Endothelial cell (in vitro differentiated cells): ENCODE results near the gene CKAP5. TPM values are rescaled to one million over a fixed set of nuclear protein-coding genes. Genes with fewer than 3 reads are reported as not detected.

ENCODE experiments used
- DNase-seq: peaks from one replicate; pipeline ENCODE4 v3.0.0; 2021; ENCODE audit warnings: low spot score
- H3K27ac Mint-ChIP-seq: one replicate; pipeline ENCODE4 v1.8.0; 2021; ENCODE audit warnings: mixed read lengths, inconsistent platforms; ENCODE audit not compliant: unreplicated experiment
- H3K27me3 Mint-ChIP-seq: one replicate; pipeline ENCODE4 v1.8.0; 2021; ENCODE audit warnings: mild to moderate bottlenecking, moderate library complexity, mixed read lengths, inconsistent platforms; ENCODE audit not compliant: unreplicated experiment
- H3K36me3 Mint-ChIP-seq: one replicate; pipeline ENCODE4 v1.8.0; 2021; ENCODE audit warnings: mild to moderate bottlenecking, low read depth, mixed read lengths, inconsistent platforms; ENCODE audit not compliant: unreplicated experiment
- H3K4me1 Mint-ChIP-seq: one replicate; pipeline ENCODE4 v1.8.0; 2021; ENCODE audit warnings: mild to moderate bottlenecking, mixed read lengths, inconsistent platforms; ENCODE audit not compliant: unreplicated experiment
- H3K4me3 Mint-ChIP-seq: one replicate; pipeline ENCODE4 v1.8.0; 2021; ENCODE audit warnings: mild to moderate bottlenecking, mixed read lengths, inconsistent platforms; ENCODE audit not compliant: unreplicated experiment
- H3K9me3 Mint-ChIP-seq: one replicate; pipeline ENCODE4 v1.8.0; 2021; ENCODE audit warnings: mixed read lengths, inconsistent platforms; ENCODE audit not compliant: unreplicated experiment
- CTCF ChIP-seq: fragments of 200-600 bp; sonication (generic); IDR thresholded peaks from one replicate; pipeline ENCODE4 v1.5.0; 2021; ENCODE audit warnings: antibody characterized with exemption; ENCODE audit not compliant: unreplicated experiment
- total RNA-seq: library from RNA; stranded (reverse); fragmentation: NEBNext Ultra II Directional; extraction: Animal tissue kit (Norgen Biotek cat#: 25700); gene quantifications from one replicate; pipeline ENCODE4 v1.2.1, GENCODE V29; 2021; ENCODE audit not compliant: unreplicated experiment

Gene CKAP5
- total RNA-seq, 1 donor from 2014 or later: 84.4 TPM

- H3K4me3 Mint-ChIP-seq: peak overlapping the region; percentile 48
Measured at GRCh38 chr11:46856605-46857343, 10.7 kb upstream of the CKAP5 start.

GRCh38 chr11:46855863-46856262 is 9.8 kb upstream of the CKAP5 start:
- H3K4me1 Mint-ChIP-seq: peaks cover 4% of the 10 kb centered on the region
- peaks cover 12% of the 10 kb centered on the region for H3K36me3 Mint-ChIP-seq

More at GRCh38 chr11:46856605-46857343, 10.7 kb upstream of the CKAP5 start:
- H3K27ac Mint-ChIP-seq: no peak overlapping the region
- H3K9me3 Mint-ChIP-seq: no peaks in the 10 kb centered on the region
- no peak for TF ChIP-seq CTCF
- H3K36me3 Mint-ChIP-seq: peaks cover 12% of the 10 kb centered on the region
- H3K4me1 Mint-ChIP-seq: peaks cover 4% of the 10 kb centered on the region
- DNase-seq: no peak
- no peaks in the 10 kb centered on the region for H3K27me3 Mint-ChIP-seq

GRCh38 chr11:46855167-46855566 is 9.1 kb upstream of the CKAP5 start:
- Mint-ChIP-seq H3K4me1 (peaks cover 4% of the 10 kb centered on the region), H3K27me3 (no peaks in the 10 kb centered on the region), H3K36me3 (peaks cover 12% of the 10 kb centered on the region), H3K4me3 (no peak overlapping the region), H3K27ac (no peak overlapping the region), H3K9me3 (no peaks in the 10 kb centered on the region)
- no peak for TF ChIP-seq CTCF
- DNase-seq: no peak

More at GRCh38 chr11:46855863-46856262, 9.8 kb upstream of the CKAP5 start:
- no peak for DNase-seq
- TF ChIP-seq CTCF: no peak
- H3K27me3 Mint-ChIP-seq: no peaks in the 10 kb centered on the region
- no peak overlapping the region for H3K4me3 Mint-ChIP-seq
- H3K27ac Mint-ChIP-seq: no peak overlapping the region
- no peaks in the 10 kb centered on the region for H3K9me3 Mint-ChIP-seq

GRCh38 chr11:46850829-46851380 is 4.8 kb upstream of the CKAP5 start:
- Mint-ChIP-seq H3K36me3 (no peaks in the 10 kb centered on the region), H3K4me3 (no peak overlapping the region), H3K27me3 (no peaks in the 10 kb centered on the region), H3K4me1 (no peaks in the 10 kb centered on the region), H3K9me3 (no peaks in the 10 kb centered on the region), H3K27ac (no peak overlapping the region)
- no peak for TF ChIP-seq CTCF
- no peak for DNase-seq

- Mint-ChIP-seq H3K4me1 (peaks cover 6% of the 10 kb centered on the region), H3K9me3 (no peaks in the 10 kb centered on the region), H3K4me3 (no peak overlapping the region), H3K27ac (no peak overlapping the region), H3K36me3 (no peaks in the 10 kb centered on the region), H3K27me3 (peaks cover 1% of the 10 kb centered on the region)
- no peak for DNase-seq
- no peak for TF ChIP-seq CTCF
Measured at GRCh38 chr11:46849631-46850030, 3.6 kb upstream of the CKAP5 start.
